A673 (cell line): ENCODE results near the gene GPC6.

Source experiments
- CTCF ChIP-seq: fragments of 300-800, 200-600 bp; sonication (generic); conservative IDR thresholded peaks from 2 replicates; pipeline ENCODE4 v1.5.1; 2017; ENCODE audit warnings: low read depth, mild to moderate bottlenecking, antibody characterized with exemption, low read length, moderate library complexity, mixed read lengths
- EZH2 ChIP-seq: fragments of 200-600 bp; sonication (generic); IDR thresholded peaks from 2 replicates; pipeline ENCODE4 v1.6.1; 2017; ENCODE audit warnings: borderline replicate concordance, low read depth, mild to moderate bottlenecking, mixed read lengths, antibody characterized with exemption, low read length; ENCODE audit not compliant: poor library complexity, severe bottlenecking

- no peak for TF ChIP-seq EZH2
- TF ChIP-seq CTCF = no peak
Measured at GRCh38 chr13:94412870-94413597, 1186.4 kb downstream of the GPC6 start.
